HG03378 (cell line): ENCODE data around the gene OR2D3.
"Not testable (repeated sequence)": the region's sequence is repeated elsewhere in the genome, so short reads cannot be mapped to it uniquely, and the experiment has no call there.

Experiments used
- ATAC-seq: cut with Tn5 transposase; IDR thresholded peaks from one replicate; pipeline ENCODE4 v1.9.1; 2021; ENCODE audit warnings: mild to moderate bottlenecking, moderate library complexity; ENCODE audit not compliant: unreplicated experiment

The OR2D3 gene

DNA sequence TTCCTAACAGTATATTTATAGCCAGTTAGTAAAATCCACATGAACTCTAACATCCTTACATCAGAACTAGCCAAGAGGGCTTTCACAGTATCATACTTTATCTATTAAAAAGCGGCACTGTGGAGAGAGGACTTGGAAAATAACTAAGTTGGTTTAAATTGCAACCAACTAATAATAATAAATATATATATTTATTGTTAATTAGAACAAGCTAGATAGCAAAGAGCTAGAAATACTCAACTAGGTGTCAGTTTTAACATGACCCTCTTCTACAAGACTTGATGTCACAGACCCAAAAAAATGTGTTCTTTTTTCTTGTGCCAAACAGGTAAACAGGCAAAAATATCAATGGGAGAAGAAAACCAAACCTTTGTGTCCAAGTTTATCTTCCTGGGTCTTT, at the start of gene OR2D3:
TSS of gene OR2D3 (plus strand) at position 301 of the 400 bp plus-strand sequence. CDS start at position 301, 0 bp downstream.
- no peak for ATAC-seq

DNA sequence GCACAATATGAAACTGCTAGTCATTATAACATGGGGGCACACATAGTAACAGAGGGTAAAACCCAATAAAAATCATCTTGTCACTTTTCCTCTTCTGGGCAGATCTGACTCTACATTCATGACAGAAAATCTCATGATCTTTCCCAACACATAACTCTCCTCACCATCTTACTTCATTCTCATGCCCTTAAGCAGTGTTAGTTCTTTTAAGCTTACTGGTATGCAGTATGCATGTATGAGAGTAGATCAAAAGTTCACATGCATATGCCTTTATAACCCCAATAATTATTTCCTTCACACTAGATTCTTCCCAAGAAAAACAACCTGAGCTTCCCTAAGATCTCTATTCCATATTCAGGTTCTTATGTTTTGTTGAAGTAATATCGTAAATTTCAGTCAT, 49.5 kb upstream of the OR2D3 start:
- ATAC-seq, result no peak

- ATAC-seq, result no peak
These were observed 45.0 kb upstream of the OR2D3 start for GRCh38 chr11:6875761-6876160.

GRCh38 chr11:6876325-6876724, 44.5 kb upstream of the OR2D3 start, which contains the start of gene OR10A4:
OR10A4 (plus strand) TSS chr11:6876625; CDS start chr11:6876648, 23 bp downstream.
- no peak for ATAC-seq

GRCh38 chr11:6876914-6877313, 43.9 kb upstream of the OR2D3 start:
- ATAC-seq, result no peak

- ATAC-seq, result no peak
These were observed 38.1 kb upstream of the OR2D3 start for GRCh38 chr11:6882751-6883150.

DNA sequence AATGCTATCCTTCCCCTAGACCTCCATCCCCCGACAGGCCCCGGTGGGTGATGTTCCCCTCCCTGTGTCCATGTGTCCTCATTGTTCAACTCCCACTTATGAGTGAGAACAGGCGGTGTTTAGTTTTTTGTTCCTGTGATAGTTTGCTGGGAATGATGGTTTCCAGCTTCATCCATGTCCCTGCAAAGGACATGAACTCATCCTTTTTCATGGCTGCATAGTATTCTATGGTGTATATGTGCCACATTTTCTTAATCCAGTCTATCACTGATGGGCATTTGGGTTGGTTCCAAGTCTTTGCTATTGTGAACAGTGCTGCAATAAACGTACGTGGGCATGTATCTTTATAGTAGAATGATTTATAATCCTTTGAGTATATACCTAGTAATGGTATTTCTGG, 33.1 kb upstream of the OR2D3 start:
- ATAC-seq, result not testable (repeated sequence)

DNA sequence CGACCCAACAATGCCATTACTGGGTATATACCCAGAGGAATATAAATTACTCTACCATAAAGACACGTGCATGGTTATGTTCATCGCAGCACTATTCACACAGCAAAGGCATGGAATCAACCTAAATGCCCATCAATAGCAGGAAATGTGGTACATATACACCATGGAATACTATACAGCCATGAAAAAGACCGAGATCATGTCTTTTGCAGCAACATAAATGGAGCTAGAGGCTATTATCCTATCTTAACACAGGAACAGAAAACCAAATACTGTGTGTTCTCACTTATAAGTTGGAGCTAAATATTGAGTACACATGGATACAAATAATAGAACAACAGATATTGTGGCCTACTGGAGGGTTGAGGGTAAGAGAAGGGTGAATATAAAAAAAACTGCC, 32.0 kb upstream of the OR2D3 start:
- no peak for ATAC-seq

GRCh38 chr11:6889835-6890234, 31.0 kb upstream of the OR2D3 start:
- no peak for ATAC-seq

DNA sequence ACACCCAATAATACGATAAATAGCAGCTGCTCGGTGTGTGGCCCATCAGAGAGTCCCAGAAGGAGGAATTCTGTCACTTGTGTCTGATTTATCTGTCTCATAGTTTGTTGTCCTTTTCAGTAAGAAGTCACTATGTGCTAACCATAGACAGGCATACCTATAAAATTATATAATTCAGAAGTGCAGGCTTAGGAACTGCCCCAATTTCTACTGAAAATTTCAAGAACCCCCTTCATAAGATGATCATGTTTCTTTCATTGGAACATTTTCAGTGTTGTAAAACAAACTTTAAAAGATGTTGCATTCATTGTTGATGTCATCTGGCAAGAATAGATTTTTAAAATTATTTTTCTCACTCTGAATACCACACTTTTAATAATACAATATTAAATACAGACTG, 28.4 kb upstream of the OR2D3 start, which contains the start of gene OR2D2:
TSS of gene OR2D2 (minus strand) at position 101 of the 400 bp plus-strand sequence. CDS start at position 101, 0 bp downstream.
- no peak for ATAC-seq

- no peak for ATAC-seq
These were observed 26.7 kb upstream of the OR2D3 start for GRCh38 chr11:6894097-6894496.

GRCh38 chr11:6895010-6895409, 25.8 kb upstream of the OR2D3 start:
- ATAC-seq, result peak; percentile 95

- no peak for ATAC-seq
These were observed 21.9 kb upstream of the OR2D3 start for GRCh38 chr11:6898911-6899310.

- ATAC-seq, result no peak
These were observed 20.3 kb upstream of the OR2D3 start for GRCh38 chr11:6900327-6900999.

- ATAC-seq, result not testable (repeated sequence)
These were observed 16.0 kb upstream of the OR2D3 start for GRCh38 chr11:6904804-6905203.

DNA sequence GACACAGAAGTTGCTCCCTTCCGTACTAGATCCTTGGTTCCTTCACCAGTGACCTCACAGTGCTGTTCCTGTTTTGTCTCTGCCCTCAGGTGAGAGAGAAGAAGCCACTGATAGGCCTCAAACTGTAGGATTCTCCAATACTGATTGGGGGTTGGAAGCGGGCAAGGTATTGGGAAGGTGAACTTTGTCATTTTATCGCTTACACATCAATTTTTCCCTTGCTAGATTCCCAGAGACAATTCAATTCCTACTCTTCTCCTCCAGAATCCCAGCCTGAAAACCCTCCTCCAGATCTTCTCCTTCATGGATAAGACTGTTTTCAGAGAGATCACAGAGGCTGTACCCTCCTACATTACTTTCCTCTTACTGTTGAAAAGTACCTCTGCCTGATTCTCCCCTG, 9.4 kb upstream of the OR2D3 start:
- no peak for ATAC-seq

- ATAC-seq, result no peak
These were observed 8.9 kb upstream of the OR2D3 start for GRCh38 chr11:6911948-6912347.

GRCh38 chr11:6919698-6920097, 1.1 kb upstream of the OR2D3 start:
- no peak for ATAC-seq

- ATAC-seq, result no peak
These were observed 4.3 kb downstream of the OR2D3 start for GRCh38 chr11:6925007-6925577.

GRCh38 chr11:6925636-6926207, 4.9 kb downstream of the OR2D3 start:
- no peak for ATAC-seq

- peak; percentile 55 for ATAC-seq
These were observed 5.6 kb downstream of the OR2D3 start, which contains the start of gene ZNF215 for GRCh38 chr11:6926208-6927029. ZNF215 (plus strand) TSS chr11:6926426; CDS start chr11:6932273, 5,847 bp downstream.
